ENCODE measurements around the gene MYO1H. TPM values are rescaled to one million over a fixed set of nuclear protein-coding genes. Genes with fewer than 3 reads are reported as not detected.

Gene MYO1H
- total RNA-seq, 4 donors from 2014 or later = 0.13 to 0.88 (median 0.67) TPM; not detected in 1

DNA sequence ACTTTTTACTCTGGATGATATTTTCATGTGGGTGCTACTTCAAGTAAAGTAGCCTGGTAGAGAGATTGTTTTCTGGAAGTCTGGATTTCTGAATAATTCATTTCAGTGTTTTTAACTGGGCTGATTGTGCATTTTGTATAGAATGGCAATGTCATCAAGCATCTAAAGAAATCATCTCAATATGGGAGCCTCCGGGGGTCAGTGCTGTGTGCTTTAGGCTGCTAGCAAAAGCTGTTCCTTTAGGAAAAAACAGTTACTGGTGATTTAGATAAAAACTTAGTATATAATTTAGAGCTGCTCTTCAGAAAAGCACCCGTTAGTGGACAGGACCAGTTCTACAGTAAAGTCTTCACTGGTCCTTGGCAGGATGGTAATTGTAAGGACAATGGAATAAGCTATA lies 134.8 kb downstream of the MYO1H start:
- Histone ChIP-seq H3K27ac (no peak overlapping the region), H3K4me1 (peaks cover 10 to 11% of the 10 kb centered on the region in 2 donors), H3K4me3 (replicated peaks in 1 of 3) (no peak overlapping the region), H3K9me3 (no peaks in the 10 kb centered on the region), H3K36me3 (peaks cover 43 to 46% of the 10 kb centered on the region in 2 donors), H3K27me3 (no peaks in the 10 kb centered on the region)
- TF ChIP-seq, protein P1, sequence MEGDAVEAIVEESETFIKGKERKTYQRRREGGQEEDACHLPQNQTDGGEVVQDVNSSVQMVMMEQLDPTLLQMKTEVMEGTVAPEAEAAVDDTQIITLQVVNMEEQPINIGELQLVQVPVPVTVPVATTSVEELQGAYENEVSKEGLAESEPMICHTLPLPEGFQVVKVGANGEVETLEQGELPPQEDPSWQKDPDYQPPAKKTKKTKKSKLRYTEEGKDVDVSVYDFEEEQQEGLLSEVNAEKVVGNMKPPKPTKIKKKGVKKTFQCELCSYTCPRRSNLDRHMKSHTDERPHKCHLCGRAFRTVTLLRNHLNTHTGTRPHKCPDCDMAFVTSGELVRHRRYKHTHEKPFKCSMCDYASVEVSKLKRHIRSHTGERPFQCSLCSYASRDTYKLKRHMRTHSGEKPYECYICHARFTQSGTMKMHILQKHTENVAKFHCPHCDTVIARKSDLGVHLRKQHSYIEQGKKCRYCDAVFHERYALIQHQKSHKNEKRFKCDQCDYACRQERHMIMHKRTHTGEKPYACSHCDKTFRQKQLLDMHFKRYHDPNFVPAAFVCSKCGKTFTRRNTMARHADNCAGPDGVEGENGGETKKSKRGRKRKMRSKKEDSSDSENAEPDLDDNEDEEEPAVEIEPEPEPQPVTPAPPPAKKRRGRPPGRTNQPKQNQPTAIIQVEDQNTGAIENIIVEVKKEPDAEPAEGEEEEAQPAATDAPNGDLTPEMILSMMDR (IDR thresholded peaks at IDR 0.05) = no peak
- no peak for TF ChIP-seq POLR2A (IDR thresholded peaks at IDR 0.05)
- intact Hi-C loops (cut with DNase I) = no loop called here
- no peak for DNase-seq
- WGBS, 2 donors = 86 to 88% methylated on average over 2 of the region's 2 CpGs

DNA sequence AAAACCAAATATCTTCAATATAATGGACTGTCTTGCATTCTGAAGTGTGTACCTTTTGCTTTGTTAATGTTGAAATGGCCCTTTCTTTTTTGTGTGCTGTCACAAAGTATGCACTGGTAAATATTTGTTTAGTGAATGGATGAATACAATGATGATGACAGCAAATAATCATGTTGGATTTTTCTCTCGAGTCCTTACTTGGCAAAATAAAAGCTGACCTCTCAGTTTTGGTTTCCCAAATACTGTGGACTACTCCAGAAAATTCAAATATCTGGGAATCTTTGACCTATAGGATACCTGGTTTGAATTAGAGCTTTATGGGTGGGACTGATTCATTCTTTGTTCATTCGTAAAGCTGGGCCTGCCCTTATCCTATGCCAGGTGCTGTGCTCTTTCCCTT lies 135.2 kb downstream of the MYO1H start:
- no peak for DNase-seq
- 80 to 85% methylated on average over 2 of the region's 2 CpGs for WGBS, 2 donors
- H3K9me3 ChIP-seq = no peaks in the 10 kb centered on the region
- TF ChIP-seq, protein P1 (IDR thresholded peaks at IDR 0.05) = no peak
- TF ChIP-seq POLR2A (IDR thresholded peaks at IDR 0.05) = no peak
- no peak overlapping the region for H3K4me3 ChIP-seq (replicated peaks in 1 of 3)
- H3K27ac ChIP-seq = no peak overlapping the region
- intact Hi-C loops (cut with DNase I) = no loop called here
- peaks cover 10 to 11% of the 10 kb centered on the region in 2 donors for H3K4me1 ChIP-seq
- no peaks in the 10 kb centered on the region for H3K27me3 ChIP-seq
- H3K36me3 ChIP-seq = peaks cover 47 to 50% of the 10 kb centered on the region in 2 donors

DNA sequence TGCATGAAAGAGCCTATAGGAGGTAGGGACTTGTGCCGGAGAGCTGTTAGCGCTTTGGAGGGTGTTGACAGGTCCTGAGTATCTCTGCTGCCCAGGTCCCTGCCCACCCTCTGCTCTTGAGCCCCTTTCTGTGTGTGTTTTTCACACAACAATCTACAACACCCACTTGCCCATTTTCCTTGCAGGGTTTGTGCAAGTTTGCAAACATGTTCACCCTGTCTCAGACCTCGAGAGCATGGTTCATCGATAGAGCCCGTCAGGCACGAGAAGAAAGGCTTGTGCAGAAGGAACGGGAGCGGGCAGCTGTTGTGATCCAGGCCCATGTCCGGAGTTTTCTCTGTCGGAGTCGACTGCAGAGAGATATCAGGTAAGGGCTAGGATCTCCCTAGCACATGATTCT lies 135.6 kb downstream of the MYO1H start:
- Histone ChIP-seq H3K9me3 (no peaks in the 10 kb centered on the region), H3K4me3 (replicated peaks in 1 of 3) (no peak overlapping the region), H3K27me3 (no peaks in the 10 kb centered on the region), H3K4me1 (peaks cover 5 to 7% of the 10 kb centered on the region in 2 donors), H3K36me3 (peaks cover 51 to 54% of the 10 kb centered on the region in 2 donors), H3K27ac (no peak overlapping the region)
- TF ChIP-seq, protein P1 (IDR thresholded peaks at IDR 0.05) = no peak
- TF ChIP-seq POLR2A (IDR thresholded peaks at IDR 0.05) = no peak
- intact Hi-C loops (cut with DNase I) = no loop called here
- no peak for DNase-seq
- WGBS, 2 donors = 94 to 95% methylated on average over 11 of the region's 11 CpGs

DNA sequence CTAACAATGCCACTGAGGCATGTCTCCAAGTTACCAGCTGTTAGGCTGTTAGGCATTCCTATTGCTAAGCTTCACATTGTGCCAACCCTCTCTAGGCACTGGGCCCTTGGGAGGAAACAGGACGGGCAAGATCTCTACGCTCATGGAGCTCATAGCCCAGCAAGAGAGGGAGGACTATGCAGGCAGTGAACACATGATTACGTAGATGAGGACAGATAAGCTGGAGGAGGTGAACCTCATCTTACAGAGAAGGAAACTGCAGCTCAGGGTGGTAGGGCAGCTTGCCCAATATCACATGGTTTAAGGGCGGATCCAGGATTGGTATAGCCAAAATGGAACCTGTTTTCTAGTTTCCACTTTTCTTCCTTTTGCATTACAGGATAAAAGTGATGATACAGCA lies 137.5 kb downstream of the MYO1H start:
- Histone ChIP-seq H3K4me1 (no peaks in the 10 kb centered on the region), H3K27me3 (no peaks in the 10 kb centered on the region), H3K27ac (no peak overlapping the region), H3K9me3 (no peaks in the 10 kb centered on the region), H3K36me3 (peaks cover 70 to 73% of the 10 kb centered on the region in 2 donors), H3K4me3 (replicated peaks in 1 of 3) (no peak overlapping the region)
- no peak for DNase-seq
- intact Hi-C loops (cut with DNase I) = no loop called here
- TF ChIP-seq POLR2A (IDR thresholded peaks at IDR 0.05) = no peak
- TF ChIP-seq, protein P1 (IDR thresholded peaks at IDR 0.05) = no peak
- 82 to 99% methylated on average over 4 of the region's 4 CpGs for WGBS, 2 donors

DNA sequence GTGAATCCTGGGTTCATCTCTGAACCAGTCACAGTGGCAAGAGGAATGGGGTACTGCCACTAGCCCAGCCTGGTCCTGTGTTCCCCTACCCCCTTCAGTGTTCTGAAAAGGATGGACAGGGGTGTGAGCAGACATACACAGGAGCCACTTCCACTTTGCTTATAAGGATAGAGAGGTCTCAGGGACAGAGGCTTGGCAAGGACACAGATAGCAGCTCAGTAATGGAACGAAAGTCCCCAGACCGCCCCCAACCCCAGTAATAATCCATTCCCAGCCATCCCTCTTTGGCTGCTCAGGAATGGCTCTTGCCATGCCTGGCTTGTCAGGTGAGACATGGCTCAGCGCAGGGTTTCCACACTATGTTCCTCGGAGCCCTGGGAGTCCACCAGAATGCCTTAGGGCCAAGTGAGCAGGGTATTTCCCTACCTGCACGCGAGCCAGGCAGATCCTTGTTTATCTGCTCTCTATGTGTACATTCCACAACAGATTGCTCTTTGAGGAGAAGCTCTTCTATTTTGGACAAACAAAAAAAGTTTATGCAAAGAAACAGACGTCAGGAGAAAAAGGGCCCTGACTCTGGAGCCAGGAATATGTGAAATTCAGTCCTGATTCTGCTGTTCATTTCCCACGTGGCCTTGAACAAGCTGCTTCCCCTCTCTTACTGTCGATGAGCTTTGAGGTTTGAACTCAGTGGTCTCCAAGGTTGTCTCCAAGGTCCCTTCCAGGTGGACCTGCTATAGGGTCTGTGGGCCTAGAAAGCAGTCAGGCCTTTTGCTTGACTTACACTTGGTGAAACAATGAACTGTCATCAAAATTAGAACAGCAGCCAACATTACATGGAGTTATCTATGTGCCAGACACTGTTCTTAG lies 139.7 kb downstream of the MYO1H start:
- 91 to 93% methylated on average over 9 of the region's 9 CpGs for WGBS, 2 donors
- DNase-seq = no peak
- Histone ChIP-seq H3K4me1 (no peaks in the 10 kb centered on the region), H3K9me3 (no peaks in the 10 kb centered on the region), H3K27me3 (no peaks in the 10 kb centered on the region), H3K36me3 (peaks cover 84 to 89% of the 10 kb centered on the region in 2 donors), H3K27ac (no peak overlapping the region), H3K4me3 (replicated peaks in 1 of 3) (no peak overlapping the region)
- intact Hi-C loops (cut with DNase I) = no loop called here
- no peak for TF ChIP-seq POLR2A (IDR thresholded peaks at IDR 0.05)
- TF ChIP-seq, protein P1 (IDR thresholded peaks at IDR 0.05) = no peak
